ENCODE measurements around the gene PRKAG1.

Gene PRKAG1

DNA sequence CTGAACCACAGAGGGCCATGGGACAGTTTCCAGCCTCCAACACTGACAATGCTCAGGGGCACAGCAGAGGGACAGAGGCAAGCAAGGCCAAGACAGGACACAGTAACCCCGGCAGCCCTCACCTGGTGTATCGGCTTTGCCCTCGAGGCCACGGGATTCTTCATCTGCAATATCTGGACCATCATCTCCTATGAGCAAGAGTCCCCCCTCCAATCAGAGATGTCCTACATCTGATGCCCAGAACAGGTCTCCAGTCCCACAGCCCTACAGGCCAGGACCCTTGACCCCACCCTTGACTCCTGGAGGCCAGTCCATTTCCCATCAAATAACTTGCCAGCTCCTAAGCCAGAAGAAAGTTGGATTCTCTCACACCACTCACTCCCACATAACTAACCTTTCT lies 24.7 kb upstream of the PRKAG1 start:
- Histone ChIP-seq H3K79me2 (ENCODE audit: low read length) (no peaks in the 10 kb centered on the region), H2AFZ (ENCODE audit: low read depth, low read length) (no peak overlapping the region), H3K4me3 (ENCODE audit: low read length) (no peak overlapping the region), H3K9me3 (ENCODE audit: insufficient read depth, low read length) (no peaks in the 10 kb centered on the region), H3K4me1 (ENCODE audit: low read length) (no peaks in the 10 kb centered on the region), H3K27me3 (ENCODE audit: low read depth, low read length) (no peaks in the 10 kb centered on the region), H3K9ac (ENCODE audit: low read length) (no peak overlapping the region), H3K36me3 (replicated peaks; ENCODE audit: low read depth, low read length) (peaks cover 71% of the 10 kb centered on the region), H3K4me2 (ENCODE audit: low read length) (no peak overlapping the region), H4K20me1 (ENCODE audit: insufficient read depth, low read length) (no peaks in the 10 kb centered on the region), H3K27ac (ENCODE audit: low read length) (no peak overlapping the region)
- TF ChIP-seq EZH2phosphoT487 (IDR thresholded peaks at IDR 0.05; ENCODE audit: low read depth) (no peak), CTCF (IDR thresholded peaks at IDR 0.05; ENCODE audit: low read depth, low read length) (no peak)

- Histone ChIP-seq H3K4me3 (ENCODE audit: low read length) (no peak overlapping the region), H3K27ac (ENCODE audit: low read length) (no peak overlapping the region), H4K20me1 (ENCODE audit: insufficient read depth, low read length) (peaks cover 3% of the 10 kb centered on the region), H3K9ac (ENCODE audit: low read length) (no peak overlapping the region), H2AFZ (ENCODE audit: low read depth, low read length) (no peak overlapping the region), H3K27me3 (ENCODE audit: low read depth, low read length) (no peaks in the 10 kb centered on the region), H3K79me2 (ENCODE audit: low read length) (no peaks in the 10 kb centered on the region), H3K4me2 (ENCODE audit: low read length) (no peak overlapping the region), H3K36me3 (replicated peaks; ENCODE audit: low read depth, low read length) (peaks cover 76% of the 10 kb centered on the region), H3K4me1 (ENCODE audit: low read length) (no peaks in the 10 kb centered on the region), H3K9me3 (ENCODE audit: insufficient read depth, low read length) (no peaks in the 10 kb centered on the region)
- TF ChIP-seq CTCF (IDR thresholded peaks at IDR 0.05; ENCODE audit: low read depth, low read length) = no peak
Observed at GRCh38 chr12:49041881-49042484, 23.4 kb upstream of the PRKAG1 start.

GRCh38 chr12:49041036-49041880 lies 22.7 kb upstream of the PRKAG1 start:
- H3K27ac ChIP-seq (ENCODE audit: low read length) = no peak overlapping the region
- peaks cover 3% of the 10 kb centered on the region for H4K20me1 ChIP-seq (ENCODE audit: insufficient read depth, low read length)
- no peak overlapping the region for H3K4me3 ChIP-seq (ENCODE audit: low read length)
- TF ChIP-seq CTCF (IDR thresholded peaks at IDR 0.05; ENCODE audit: low read depth, low read length) (no peak), EZH2phosphoT487 (IDR thresholded peaks at IDR 0.05; ENCODE audit: low read depth) (no peak)
- no peak overlapping the region for H3K4me2 ChIP-seq (ENCODE audit: low read length)
- H3K9me3 ChIP-seq (ENCODE audit: insufficient read depth, low read length) = no peaks in the 10 kb centered on the region
- no peaks in the 10 kb centered on the region for H3K27me3 ChIP-seq (ENCODE audit: low read depth, low read length)
- no peaks in the 10 kb centered on the region for H3K79me2 ChIP-seq (ENCODE audit: low read length)
- no peak overlapping the region for H2AFZ ChIP-seq (ENCODE audit: low read depth, low read length)
- H3K9ac ChIP-seq (ENCODE audit: low read length) = no peak overlapping the region
- H3K4me1 ChIP-seq (ENCODE audit: low read length) = no peaks in the 10 kb centered on the region
- H3K36me3 ChIP-seq (replicated peaks; ENCODE audit: low read depth, low read length) = peaks cover 76% of the 10 kb centered on the region

- Histone ChIP-seq H3K4me2 (ENCODE audit: low read length) (no peak overlapping the region), H3K27me3 (ENCODE audit: low read depth, low read length) (no peaks in the 10 kb centered on the region), H3K27ac (ENCODE audit: low read length) (no peak overlapping the region), H3K4me1 (ENCODE audit: low read length) (no peaks in the 10 kb centered on the region), H4K20me1 (ENCODE audit: insufficient read depth, low read length) (peaks cover 3% of the 10 kb centered on the region), H2AFZ (ENCODE audit: low read depth, low read length) (no peak overlapping the region), H3K9ac (ENCODE audit: low read length) (no peak overlapping the region), H3K9me3 (ENCODE audit: insufficient read depth, low read length) (no peaks in the 10 kb centered on the region), H3K4me3 (ENCODE audit: low read length) (no peak overlapping the region), H3K79me2 (ENCODE audit: low read length) (no peaks in the 10 kb centered on the region), H3K36me3 (replicated peaks; ENCODE audit: low read depth, low read length) (peaks cover 71% of the 10 kb centered on the region)
- TF ChIP-seq EZH2phosphoT487 (IDR thresholded peaks at IDR 0.05; ENCODE audit: low read depth) = no peak
- TF ChIP-seq CTCF (IDR thresholded peaks at IDR 0.05; ENCODE audit: low read depth, low read length) = no peak
Observed at GRCh38 chr12:49040364-49040855, 21.8 kb upstream of the PRKAG1 start.

All from OCI-LY3 (cell line).